CD4-positive, CD25-positive, alpha-beta regulatory T cell (primary cell): ENCODE measurements around the gene MCL1. TPM values are rescaled to one million over a fixed set of nuclear protein-coding genes. Genes with fewer than 3 reads are reported as not detected.

ENCODE experiments used
- ATAC-seq, 2 donors: fragments of 150-1000 bp; cut with Tn5 transposase; one replicate each; pipeline ENCODE4 v1.10.0; 2021; ENCODE audit warnings: low read depth in 2 of 2, moderate number of reproducible peaks in 2 of 2, moderate library complexity in 1 of 2
- DNase-seq, 3 donors: peaks; one replicate each; pipeline versions ENCODE4 v3.0.0 to v3.0.0-alpha.2; 2012 to 2022; ENCODE audit warnings: mixed read lengths in 1 of 3
- H3K27ac ChIP-seq: one replicate; pipeline ENCODE4 v1.7.0; 2013; ENCODE audit warnings: mild to moderate bottlenecking, low read length; ENCODE audit not compliant: insufficient read depth, poor library complexity, severe bottlenecking
- H3K27me3 ChIP-seq: one replicate; pipeline ENCODE4 v1.7.0; 2013; ENCODE audit warnings: low read length; ENCODE audit not compliant: control insufficient read depth, insufficient read depth
- H3K36me3 ChIP-seq: one replicate; pipeline ENCODE4 v1.7.0; 2013; ENCODE audit warnings: mild to moderate bottlenecking, low read length, moderate library complexity; ENCODE audit not compliant: control insufficient read depth, insufficient read depth
- H3K4me1 ChIP-seq: 2 replicates; pipeline ENCODE4 v1.7.0; 2013; ENCODE audit warnings: mild to moderate bottlenecking, low read length; ENCODE audit not compliant: insufficient read depth, control insufficient read depth, poor library complexity, severe bottlenecking
- H3K4me3 ChIP-seq: one replicate; pipeline ENCODE4 v1.7.0; 2013; ENCODE audit warnings: low read depth, mild to moderate bottlenecking, low read length, moderate library complexity
- H3K9me3 ChIP-seq, 2 experiments: 1 replicate in 1 of 2; 2 replicates in 1 of 2; pipeline ENCODE4 v1.7.0; 2013; ENCODE audit warnings: low read length in 2 of 2, mild to moderate bottlenecking in 1 of 2, moderate library complexity in 1 of 2; ENCODE audit not compliant: control insufficient read depth in 2 of 2
- H3K27ac Mint-ChIP-seq, 3 donors: one replicate each; pipeline ENCODE4 v1.8.0; 2020 to 2022; ENCODE audit warnings: mild to moderate bottlenecking in 3 of 3, mixed read lengths in 3 of 3, moderate library complexity in 2 of 3
- H3K27me3 Mint-ChIP-seq: one replicate; pipeline ENCODE4 v1.8.0; 2022; ENCODE audit warnings: mild to moderate bottlenecking, mixed read lengths
- H3K36me3 Mint-ChIP-seq: one replicate; pipeline ENCODE4 v1.8.0; 2020; ENCODE audit warnings: mixed read lengths
- H3K4me1 Mint-ChIP-seq, 4 donors: one replicate each; pipeline ENCODE4 v1.8.0; 2020 to 2022; ENCODE audit warnings: mixed read lengths in 4 of 4, mild to moderate bottlenecking in 1 of 4
- H3K4me3 Mint-ChIP-seq, 4 donors: one replicate each; pipeline ENCODE4 v1.8.0; 2020 to 2022; ENCODE audit warnings: mild to moderate bottlenecking in 4 of 4, mixed read lengths in 4 of 4, moderate library complexity in 3 of 4
- H3K9me3 Mint-ChIP-seq, 7 donors: one replicate each; pipeline ENCODE4 v1.8.0; 2020 to 2022; ENCODE audit warnings: mixed read lengths in 7 of 7, mild to moderate bottlenecking in 3 of 7, moderate library complexity in 2 of 7
- polyA plus RNA-seq, 4 donors: library from polyadenylated mRNA; unstranded; fragments of 300-500 nt; fragmentation: Illumina TruSeq; gene quantifications; one replicate each; pipeline ENCODE4 v1.2.3, GENCODE V29; 2021
- total RNA-seq: library from RNA; stranded (reverse); gene quantifications from one replicate; pipeline ENCODE4 v1.2.3, GENCODE V29; 2022

The MCL1 gene
- total and polyA plus RNA-seq, 5 donors from 2014 or later, result 167 to 764 (median 184) TPM

GRCh38 chr1:150561254-150561973, 18.0 kb downstream of the MCL1 start:
- Histone ChIP-seq H3K36me3 (no peaks in the 10 kb centered on the region), H3K4me3 (peak overlapping the region; percentile 90), H3K27me3 (no peaks in the 10 kb centered on the region), H3K27ac (peak overlapping the region; percentile 95), H3K9me3 (no peaks in the 10 kb centered on the region), H3K4me1 (peaks cover 68% of the 10 kb centered on the region)
- peak overlapping the region; percentile 99 to 100 (median 99) for H3K27ac Mint-ChIP-seq
- no peaks in the 10 kb centered on the region for H3K9me3 Mint-ChIP-seq
- H3K27me3 Mint-ChIP-seq, result no peaks in the 10 kb centered on the region
- H3K4me1 Mint-ChIP-seq, result peaks cover 12 to 59% (median 35%) of the 10 kb centered on the region in 4 donors
- H3K36me3 Mint-ChIP-seq, result peaks cover 5% of the 10 kb centered on the region
- ATAC-seq (peak; percentile 10 to 12), DNase-seq (peak; percentile 51 to 82 (median 72))
- H3K4me3 Mint-ChIP-seq, result peak overlapping the region; percentile 88 to 100 (median 96)

- Histone ChIP-seq H3K36me3 (peaks cover 2% of the 10 kb centered on the region), H3K27ac (peak overlapping the region; percentile 95), H3K4me1 (peaks cover 61% of the 10 kb centered on the region), H3K4me3 (peak overlapping the region; percentile 90), H3K9me3 (no peaks in the 10 kb centered on the region), H3K27me3 (no peaks in the 10 kb centered on the region)
- Mint-ChIP-seq H3K4me3 (peak overlapping the region; percentile 88 to 100 (median 96)), H3K4me1 (peaks cover 12 to 52% (median 34%) of the 10 kb centered on the region in 4 donors), H3K27me3 (no peaks in the 10 kb centered on the region), H3K27ac (peak overlapping the region; percentile 99 to 100 (median 99)), H3K36me3 (peaks cover 5% of the 10 kb centered on the region), H3K9me3 (no peaks in the 10 kb centered on the region)
- peak; percentile 64 to 88 (median 71) for DNase-seq
- ATAC-seq, result peak; percentile 26 to 28
Measured at GRCh38 chr1:150560576-150561253, 18.7 kb downstream of the MCL1 start.

GRCh38 chr1:150560011-150560438, 19.4 kb downstream of the MCL1 start:
- no peaks in the 10 kb centered on the region for H3K27me3 ChIP-seq
- H3K36me3 ChIP-seq, result peaks cover 3% of the 10 kb centered on the region
- no peaks in the 10 kb centered on the region for H3K27me3 Mint-ChIP-seq
- H3K4me3 ChIP-seq, result peak overlapping the region; percentile 90
- DNase-seq (peak; percentile 63 to 82 (median 75)), ATAC-seq (no peak)
- peaks cover 54% of the 10 kb centered on the region for H3K4me1 ChIP-seq
- peaks cover 12 to 52% (median 36%) of the 10 kb centered on the region in 4 donors for H3K4me1 Mint-ChIP-seq
- H3K9me3 Mint-ChIP-seq, result no peaks in the 10 kb centered on the region
- H3K4me3 Mint-ChIP-seq, result peak overlapping the region; percentile 88 to 100 (median 96)
- peak overlapping the region; percentile 76 to 100 (median 99) for H3K27ac Mint-ChIP-seq
- H3K9me3 ChIP-seq, result no peaks in the 10 kb centered on the region
- peaks cover 10% of the 10 kb centered on the region for H3K36me3 Mint-ChIP-seq
- H3K27ac ChIP-seq, result peak overlapping the region; percentile 95

GRCh38 chr1:150559656-150560010, 19.8 kb downstream of the MCL1 start:
- Histone ChIP-seq H3K36me3 (peaks cover 3% of the 10 kb centered on the region), H3K27me3 (no peaks in the 10 kb centered on the region), H3K4me1 (peaks cover 50% of the 10 kb centered on the region), H3K27ac (peak overlapping the region; percentile 95), H3K4me3 (no peak overlapping the region), H3K9me3 (no peaks in the 10 kb centered on the region)
- ATAC-seq, result no peak
- peaks cover 12 to 48% (median 32%) of the 10 kb centered on the region in 4 donors for H3K4me1 Mint-ChIP-seq
- H3K9me3 Mint-ChIP-seq, result no peaks in the 10 kb centered on the region
- no peak for DNase-seq
- peak overlapping the region in 2 of 4 donors; percentile 88 to 93 for H3K4me3 Mint-ChIP-seq
- peaks cover 10% of the 10 kb centered on the region for H3K36me3 Mint-ChIP-seq
- no peaks in the 10 kb centered on the region for H3K27me3 Mint-ChIP-seq
- H3K27ac Mint-ChIP-seq, result peak overlapping the region in 2 of 3 donors; percentile 99 to 100

- DNase-seq (no peak), ATAC-seq (no peak)
- Mint-ChIP-seq H3K9me3 (no peaks in the 10 kb centered on the region), H3K4me3 (no peak overlapping the region), H3K4me1 (peaks cover 9 to 42% (median 28%) of the 10 kb centered on the region in 4 donors), H3K27ac (peak overlapping the region in 1 of 3 donors; percentile 100), H3K27me3 (no peaks in the 10 kb centered on the region), H3K36me3 (peaks cover 10% of the 10 kb centered on the region)
- Histone ChIP-seq H3K9me3 (no peaks in the 10 kb centered on the region), H3K4me1 (peaks cover 44% of the 10 kb centered on the region), H3K27me3 (no peaks in the 10 kb centered on the region), H3K36me3 (peaks cover 3% of the 10 kb centered on the region), H3K4me3 (no peak overlapping the region), H3K27ac (peak overlapping the region; percentile 38)
Measured at GRCh38 chr1:150558761-150559655, 20.4 kb downstream of the MCL1 start.

GRCh38 chr1:150558303-150558704, 21.1 kb downstream of the MCL1 start:
- H3K9me3 Mint-ChIP-seq, result no peaks in the 10 kb centered on the region
- no peak overlapping the region for H3K27ac Mint-ChIP-seq
- no peaks in the 10 kb centered on the region for H3K27me3 Mint-ChIP-seq
- Histone ChIP-seq H3K27me3 (no peaks in the 10 kb centered on the region), H3K36me3 (peaks cover 3% of the 10 kb centered on the region), H3K4me1 (peaks cover 37% of the 10 kb centered on the region), H3K27ac (no peak overlapping the region), H3K9me3 (no peaks in the 10 kb centered on the region), H3K4me3 (no peak overlapping the region)
- H3K4me1 Mint-ChIP-seq, result peaks cover 4 to 35% (median 22%) of the 10 kb centered on the region in 4 donors
- no peak for DNase-seq
- peaks cover 7% of the 10 kb centered on the region for H3K36me3 Mint-ChIP-seq
- ATAC-seq, result no peak
- no peak overlapping the region for H3K4me3 Mint-ChIP-seq

- H3K9me3 Mint-ChIP-seq, result no peaks in the 10 kb centered on the region
- H3K4me3 ChIP-seq, result no peak overlapping the region
- no peak for DNase-seq
- peaks cover 3% of the 10 kb centered on the region for H3K36me3 ChIP-seq
- H3K27ac Mint-ChIP-seq, result no peak overlapping the region
- no peak overlapping the region for H3K4me3 Mint-ChIP-seq
- H3K4me1 ChIP-seq, result peaks cover 32% of the 10 kb centered on the region
- ATAC-seq, result no peak
- H3K4me1 Mint-ChIP-seq, result peaks cover 4 to 30% (median 19%) of the 10 kb centered on the region in 4 donors
- no peaks in the 10 kb centered on the region for H3K27me3 Mint-ChIP-seq
- no peaks in the 10 kb centered on the region for H3K27me3 ChIP-seq
- no peaks in the 10 kb centered on the region for H3K9me3 ChIP-seq
- peaks cover 7% of the 10 kb centered on the region for H3K36me3 Mint-ChIP-seq
- H3K27ac ChIP-seq, result no peak overlapping the region
Measured at GRCh38 chr1:150557813-150558212, 21.6 kb downstream of the MCL1 start.
